ENCODE results near the gene TRPM2. TPM values are rescaled to one million over a fixed set of nuclear protein-coding genes. Genes with fewer than 3 reads are reported as not detected.

TRPM2 gene
- total RNA-seq, 1 donor from 2014 or later: 0.09 TPM

GRCh38 chr21:44383216-44383615 lies 29.8 kb downstream of the TRPM2 start:
- H3K9me3 Mint-ChIP-seq: peaks cover 41% of the 10 kb centered on the region
- H3K4me1 Mint-ChIP-seq: no peaks in the 10 kb centered on the region
- peaks cover 14% of the 10 kb centered on the region for H3K27me3 Mint-ChIP-seq (ENCODE audit: low read depth)
- H3K36me3 Mint-ChIP-seq: no peaks in the 10 kb centered on the region
- DNase-seq (ENCODE audit: low spot score in 2 of 2, unreplicated experiment in 2 of 2): peak in 1 of 2 experiments; percentile 22
- TF ChIP-seq CTCF (IDR thresholded peaks at IDR 0.05; ENCODE audit: unreplicated experiment): no peak
- no peak overlapping the region for H3K4me3 Mint-ChIP-seq
- H3K27ac Mint-ChIP-seq: no peak overlapping the region

- no peak overlapping the region for H3K27ac Mint-ChIP-seq
- no peak overlapping the region for H3K4me3 Mint-ChIP-seq
- TF ChIP-seq CTCF (IDR thresholded peaks at IDR 0.05; ENCODE audit: unreplicated experiment): no peak
- no peaks in the 10 kb centered on the region for H3K4me1 Mint-ChIP-seq
- peaks cover 47% of the 10 kb centered on the region for H3K9me3 Mint-ChIP-seq
- DNase-seq (ENCODE audit: low spot score in 2 of 2, unreplicated experiment in 2 of 2): no peak
- H3K36me3 Mint-ChIP-seq: no peaks in the 10 kb centered on the region
- peaks cover 7% of the 10 kb centered on the region for H3K27me3 Mint-ChIP-seq (ENCODE audit: low read depth)
Measured at GRCh38 chr21:44384968-44385367, 31.5 kb downstream of the TRPM2 start.

DNA sequence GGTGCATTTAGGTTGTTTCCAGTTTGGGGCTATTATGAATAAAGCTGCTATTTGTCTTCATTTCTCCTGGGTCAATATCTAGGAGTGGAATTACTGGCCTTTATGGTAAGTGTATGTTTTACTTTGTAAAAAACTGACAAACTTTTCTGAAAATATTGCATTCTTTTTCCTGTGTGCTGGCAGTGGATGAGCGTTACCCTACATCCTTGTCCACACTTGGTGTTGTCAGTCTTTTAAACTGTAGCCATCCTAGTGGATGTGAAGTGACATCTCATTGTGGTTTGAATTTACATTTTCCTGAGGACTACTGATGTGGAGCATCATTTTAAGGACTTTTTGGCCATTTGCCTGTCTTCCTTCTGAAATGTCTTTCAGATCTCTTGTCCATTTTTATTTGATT lies 35.9 kb downstream of the TRPM2 start:
- H3K36me3 Mint-ChIP-seq: no peaks in the 10 kb centered on the region
- no peak for TF ChIP-seq CTCF (IDR thresholded peaks at IDR 0.05; ENCODE audit: unreplicated experiment)
- peaks cover 11% of the 10 kb centered on the region for H3K27me3 Mint-ChIP-seq (ENCODE audit: low read depth)
- H3K4me1 Mint-ChIP-seq: no peaks in the 10 kb centered on the region
- peaks cover 38% of the 10 kb centered on the region for H3K9me3 Mint-ChIP-seq
- H3K4me3 Mint-ChIP-seq: no peak overlapping the region
- no peak overlapping the region for H3K27ac Mint-ChIP-seq
- DNase-seq (ENCODE audit: low spot score in 2 of 2, unreplicated experiment in 2 of 2): no peak

- Mint-ChIP-seq H3K36me3 (no peaks in the 10 kb centered on the region), H3K27ac (no peak overlapping the region), H3K4me3 (no peak overlapping the region), H3K9me3 (peaks cover 24% of the 10 kb centered on the region), H3K4me1 (no peaks in the 10 kb centered on the region), H3K27me3 (ENCODE audit: low read depth) (peaks cover 11% of the 10 kb centered on the region)
- DNase-seq (ENCODE audit: low spot score in 2 of 2, unreplicated experiment in 2 of 2): peak in 1 of 2 experiments; percentile 16
- no peak for TF ChIP-seq CTCF (IDR thresholded peaks at IDR 0.05; ENCODE audit: unreplicated experiment)
Measured at GRCh38 chr21:44390886-44391285, 37.5 kb downstream of the TRPM2 start.

DNA sequence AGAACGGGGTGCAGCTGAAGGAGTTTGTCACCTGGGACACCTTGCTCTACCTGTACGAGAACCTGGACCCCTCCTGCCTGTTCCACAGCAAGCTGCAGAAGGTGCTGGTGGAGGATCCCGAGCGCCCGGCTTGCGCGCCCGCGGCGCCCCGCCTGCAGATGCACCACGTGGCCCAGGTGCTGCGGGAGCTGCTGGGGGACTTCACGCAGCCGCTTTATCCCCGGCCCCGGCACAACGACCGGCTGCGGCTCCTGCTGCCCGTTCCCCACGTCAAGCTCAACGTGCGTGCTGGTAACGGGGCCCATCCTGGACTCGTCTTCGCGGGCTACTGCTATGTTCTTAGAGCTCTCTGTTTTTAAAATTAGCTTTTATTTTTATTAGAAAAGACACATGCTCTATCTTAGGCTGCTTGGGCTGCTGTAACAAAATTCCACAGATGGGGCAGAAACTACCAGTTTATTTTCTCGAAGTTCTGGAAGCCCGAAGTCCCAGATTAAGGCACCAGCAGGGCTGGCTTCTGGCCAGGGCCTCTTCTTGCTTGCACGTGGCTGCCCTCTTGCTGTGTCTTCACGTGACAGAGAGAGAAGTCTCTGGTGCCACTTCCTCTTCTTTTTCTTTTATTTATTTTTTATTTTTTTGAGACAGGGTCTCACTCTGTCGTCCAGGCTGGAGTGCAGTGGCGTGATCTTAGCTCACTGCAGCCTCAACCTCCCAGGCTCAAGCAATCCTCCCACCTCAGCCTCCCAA lies 38.1 kb downstream of the TRPM2 start:
- no peaks in the 10 kb centered on the region for H3K36me3 Mint-ChIP-seq
- no peak overlapping the region for H3K4me3 Mint-ChIP-seq
- peak in 1 of 2 experiments; percentile 31 for DNase-seq (ENCODE audit: low spot score in 2 of 2, unreplicated experiment in 2 of 2)
- H3K4me1 Mint-ChIP-seq: no peaks in the 10 kb centered on the region
- peaks cover 11% of the 10 kb centered on the region for H3K27me3 Mint-ChIP-seq (ENCODE audit: low read depth)
- no peak for TF ChIP-seq CTCF (IDR thresholded peaks at IDR 0.05; ENCODE audit: unreplicated experiment)
- H3K27ac Mint-ChIP-seq: no peak overlapping the region
- peaks cover 21% of the 10 kb centered on the region for H3K9me3 Mint-ChIP-seq

Measured in mesothelial cell of epicardium (in vitro differentiated cells).